IgD-negative memory B cell (primary cell): ENCODE data around the gene PHACTR3. TPM values are rescaled to one million over a fixed set of nuclear protein-coding genes. Genes with fewer than 3 reads are reported as not detected.

Source experiments
- H3K27ac Mint-ChIP-seq, 3 donors: one replicate each; pipeline ENCODE4 v1.8.0; 2020 to 2022; ENCODE audit warnings: mild to moderate bottlenecking in 3 of 3, mixed read lengths in 3 of 3, moderate library complexity in 1 of 3
- H3K27me3 Mint-ChIP-seq: one replicate; pipeline ENCODE4 v1.8.0; 2021; ENCODE audit warnings: mixed read lengths
- H3K36me3 Mint-ChIP-seq: one replicate; pipeline ENCODE4 v1.8.0; 2020; ENCODE audit warnings: mild to moderate bottlenecking, mixed read lengths
- H3K4me1 Mint-ChIP-seq, 3 donors: one replicate each; pipeline ENCODE4 v1.8.0; 2020 to 2022; ENCODE audit warnings: mixed read lengths in 3 of 3, mild to moderate bottlenecking in 1 of 3
- H3K4me3 Mint-ChIP-seq, 4 donors: one replicate each; pipeline ENCODE4 v1.8.0; 2020 to 2022; ENCODE audit warnings: mild to moderate bottlenecking in 4 of 4, mixed read lengths in 4 of 4, moderate library complexity in 3 of 4
- H3K9me3 Mint-ChIP-seq, 3 donors: one replicate each; pipeline ENCODE4 v1.8.0; 2020 to 2021; ENCODE audit warnings: mixed read lengths in 3 of 3, mild to moderate bottlenecking in 1 of 3
- polyA plus RNA-seq: library from polyadenylated mRNA; unstranded; fragments of 300-500 nt; fragmentation: Illumina TruSeq; gene quantifications from one replicate; pipeline ENCODE4 v1.2.3, GENCODE V29; 2021

PHACTR3 gene
- polyA plus RNA-seq, 1 donor from 2014 or later: not detected

GRCh38 chr20:59765599-59766177 lies 161.3 kb downstream of the PHACTR3 start:
- Mint-ChIP-seq H3K36me3 (no peaks in the 10 kb centered on the region), H3K4me3 (no peak overlapping the region), H3K4me1 (peaks cover 0 to 1% (median 0%) of the 10 kb centered on the region in 3 donors), H3K27me3 (no peaks in the 10 kb centered on the region), H3K9me3 (peaks cover 2 to 16% (median 7%) of the 10 kb centered on the region in 3 donors), H3K27ac (peak overlapping the region in 1 of 3 donors; percentile 16)

DNA sequence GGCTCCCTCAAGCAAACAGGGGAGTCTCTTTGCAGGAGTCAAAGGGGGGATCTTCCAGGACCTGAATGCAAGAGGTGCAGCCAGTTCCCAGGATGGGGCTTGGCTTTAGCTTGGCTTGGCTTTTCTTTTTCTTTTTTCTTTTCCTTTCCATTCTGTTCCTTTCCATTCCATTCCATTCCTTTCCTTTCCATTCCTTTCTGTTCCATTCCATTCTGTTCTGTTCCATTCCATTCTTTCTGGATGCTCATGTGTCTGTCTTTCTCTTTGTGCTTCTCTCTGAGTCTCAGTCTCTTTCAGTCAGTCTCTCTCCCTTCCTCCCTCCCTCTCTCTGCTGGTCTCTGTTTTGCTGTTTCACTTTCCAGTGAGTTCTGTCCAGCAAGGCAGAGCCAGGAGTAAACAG lies 163.3 kb downstream of the PHACTR3 start:
- peaks cover 2 to 16% (median 6%) of the 10 kb centered on the region in 3 donors for H3K9me3 Mint-ChIP-seq
- H3K4me3 Mint-ChIP-seq: no peak overlapping the region
- no peak overlapping the region for H3K27ac Mint-ChIP-seq
- H3K4me1 Mint-ChIP-seq: peaks cover 0 to 1% (median 0%) of the 10 kb centered on the region in 3 donors
- H3K27me3 Mint-ChIP-seq: no peaks in the 10 kb centered on the region
- no peaks in the 10 kb centered on the region for H3K36me3 Mint-ChIP-seq

DNA sequence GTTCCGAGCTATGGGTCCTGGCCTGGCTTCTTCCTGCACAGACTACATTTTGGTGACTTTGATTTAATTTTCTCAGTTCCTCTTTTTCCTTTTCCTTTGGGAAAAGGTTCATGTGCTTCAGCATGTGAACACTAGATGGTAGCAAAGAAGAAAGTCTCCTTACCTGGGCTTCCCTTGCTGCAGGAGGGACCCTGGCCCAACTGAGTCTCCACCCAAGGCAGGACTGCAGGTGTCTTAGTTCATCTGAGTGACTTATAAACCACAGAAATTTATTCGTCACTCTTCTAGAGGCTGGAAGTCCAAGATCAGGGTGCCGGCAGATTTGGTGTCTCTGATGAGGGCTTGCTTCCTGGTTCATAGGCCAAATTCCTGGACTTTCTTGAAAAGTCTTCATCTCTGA lies 165.9 kb downstream of the PHACTR3 start:
- H3K27ac Mint-ChIP-seq: no peak overlapping the region
- H3K4me3 Mint-ChIP-seq: no peak overlapping the region
- H3K9me3 Mint-ChIP-seq: peaks cover 4 to 7% (median 6%) of the 10 kb centered on the region in 3 donors
- H3K27me3 Mint-ChIP-seq: peaks cover 1% of the 10 kb centered on the region
- H3K4me1 Mint-ChIP-seq: peaks cover 0 to 1% (median 0%) of the 10 kb centered on the region in 3 donors
- H3K36me3 Mint-ChIP-seq: no peaks in the 10 kb centered on the region

GRCh38 chr20:59770851-59771250 lies 166.5 kb downstream of the PHACTR3 start:
- no peaks in the 10 kb centered on the region for H3K36me3 Mint-ChIP-seq
- H3K27ac Mint-ChIP-seq: no peak overlapping the region
- H3K27me3 Mint-ChIP-seq: peaks cover 1% of the 10 kb centered on the region
- H3K9me3 Mint-ChIP-seq: peaks cover 1 to 4% (median 3%) of the 10 kb centered on the region in 3 donors
- H3K4me1 Mint-ChIP-seq: peaks cover 0 to 1% (median 0%) of the 10 kb centered on the region in 3 donors
- peak overlapping the region in 1 of 4 donors; percentile 72 for H3K4me3 Mint-ChIP-seq

GRCh38 chr20:59771506-59772372 lies 167.4 kb downstream of the PHACTR3 start:
- H3K4me1 Mint-ChIP-seq: peaks cover 0 to 1% (median 0%) of the 10 kb centered on the region in 3 donors
- H3K36me3 Mint-ChIP-seq: no peaks in the 10 kb centered on the region
- peaks cover 0 to 4% (median 2%) of the 10 kb centered on the region in 3 donors for H3K9me3 Mint-ChIP-seq
- no peak overlapping the region for H3K27ac Mint-ChIP-seq
- H3K27me3 Mint-ChIP-seq: peaks cover 1% of the 10 kb centered on the region
- no peak overlapping the region for H3K4me3 Mint-ChIP-seq

- H3K9me3 Mint-ChIP-seq: peaks cover 0 to 4% (median under 1%) of the 10 kb centered on the region in 3 donors
- H3K27me3 Mint-ChIP-seq: peaks cover 1% of the 10 kb centered on the region
- H3K27ac Mint-ChIP-seq: no peak overlapping the region
- H3K4me1 Mint-ChIP-seq: peaks cover 0 to 1% (median 0%) of the 10 kb centered on the region in 3 donors
- H3K36me3 Mint-ChIP-seq: no peaks in the 10 kb centered on the region
- H3K4me3 Mint-ChIP-seq: no peak overlapping the region
These were observed 168.0 kb downstream of the PHACTR3 start for GRCh38 chr20:59772373-59772705.

DNA sequence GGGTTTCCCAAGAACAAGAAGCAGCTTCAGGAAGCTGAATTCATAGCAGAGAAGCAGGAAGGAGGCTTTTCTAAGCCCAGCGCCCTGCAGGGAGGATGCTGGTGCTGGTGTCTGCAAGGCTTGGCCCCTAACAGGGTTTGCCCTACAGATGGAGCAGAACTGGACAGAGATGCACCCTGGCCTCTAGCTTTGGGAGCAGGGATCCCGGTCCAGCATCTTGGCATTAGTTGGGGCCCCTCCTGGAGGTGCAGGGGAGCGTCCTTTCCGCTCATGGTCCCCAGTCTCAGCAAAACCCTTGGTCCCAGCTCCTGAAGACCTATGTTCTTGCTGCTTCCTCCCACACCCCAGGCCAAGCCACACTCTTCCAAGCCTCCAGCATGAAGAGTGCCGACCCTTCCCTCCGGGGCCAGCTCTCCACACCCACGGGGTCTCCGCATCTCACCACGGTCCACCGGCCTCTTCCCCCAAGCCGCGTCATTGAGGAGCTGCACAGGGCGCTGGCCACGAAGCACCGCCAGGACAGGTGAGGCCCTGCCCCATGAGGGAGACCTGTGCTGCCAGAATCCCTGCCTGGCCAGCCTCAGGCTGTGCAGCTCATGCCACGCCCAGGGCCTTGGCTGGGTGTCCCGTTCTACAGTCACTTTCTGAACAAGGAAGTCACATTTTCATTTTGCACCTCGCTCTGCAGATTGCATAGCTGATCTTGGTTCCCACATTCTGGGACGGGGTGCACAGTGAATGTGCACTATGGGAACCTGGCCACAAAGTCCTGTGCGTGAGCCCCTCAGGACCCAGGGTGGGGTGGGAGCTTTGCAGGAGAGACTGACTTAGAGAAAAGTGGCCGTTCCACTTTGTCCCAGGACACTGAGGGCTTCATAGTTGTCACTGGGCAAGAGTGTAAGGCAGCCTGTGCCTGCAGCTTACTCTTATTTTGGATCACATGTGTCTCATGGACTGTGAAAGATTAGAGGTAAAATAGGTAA lies 168.9 kb downstream of the PHACTR3 start:
- Mint-ChIP-seq H3K4me3 (no peak overlapping the region), H3K27ac (no peak overlapping the region), H3K4me1 (peaks cover 0 to 1% (median 0%) of the 10 kb centered on the region in 3 donors), H3K27me3 (peaks cover 1% of the 10 kb centered on the region), H3K9me3 (peaks cover 0 to 1% (median 0%) of the 10 kb centered on the region in 3 donors), H3K36me3 (no peaks in the 10 kb centered on the region)

DNA sequence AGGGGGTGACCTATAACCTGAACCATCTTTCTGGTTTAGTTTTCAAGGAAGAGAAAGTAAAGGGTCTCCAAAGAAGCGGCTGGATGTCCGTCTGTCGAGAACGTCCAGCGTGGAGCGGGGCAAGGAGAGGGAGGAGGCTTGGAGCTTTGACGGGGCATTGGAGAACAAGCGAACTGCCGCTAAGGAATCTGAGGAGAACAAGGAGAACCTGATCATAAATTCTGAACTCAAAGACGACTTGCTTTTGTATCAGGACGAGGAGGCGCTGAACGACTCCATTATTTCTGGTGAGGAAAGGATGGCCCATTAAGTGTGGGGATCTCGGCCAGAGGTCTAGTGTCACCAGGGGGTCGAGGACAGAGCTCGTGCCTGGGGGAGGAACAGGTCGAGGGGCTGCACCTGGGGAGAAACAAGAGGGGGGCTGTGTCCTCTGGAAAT lies 169.9 kb downstream of the PHACTR3 start:
- peaks cover 0 to 1% (median 0%) of the 10 kb centered on the region in 3 donors for H3K9me3 Mint-ChIP-seq
- H3K36me3 Mint-ChIP-seq: no peaks in the 10 kb centered on the region
- H3K4me1 Mint-ChIP-seq: peaks cover 0 to 1% (median 0%) of the 10 kb centered on the region in 3 donors
- H3K27me3 Mint-ChIP-seq: peaks cover 1% of the 10 kb centered on the region
- H3K27ac Mint-ChIP-seq: no peak overlapping the region
- no peak overlapping the region for H3K4me3 Mint-ChIP-seq

GRCh38 chr20:59774921-59775686 lies 170.8 kb downstream of the PHACTR3 start:
- peaks cover 1% of the 10 kb centered on the region for H3K27me3 Mint-ChIP-seq
- H3K27ac Mint-ChIP-seq: no peak overlapping the region
- peaks cover 0 to 1% (median 0%) of the 10 kb centered on the region in 3 donors for H3K9me3 Mint-ChIP-seq
- no peaks in the 10 kb centered on the region for H3K36me3 Mint-ChIP-seq
- no peak overlapping the region for H3K4me3 Mint-ChIP-seq
- H3K4me1 Mint-ChIP-seq: no peaks in the 10 kb centered on the region

- Mint-ChIP-seq H3K27ac (no peak overlapping the region), H3K27me3 (peaks cover 2% of the 10 kb centered on the region), H3K36me3 (no peaks in the 10 kb centered on the region)
These were observed 171.3 kb downstream of the PHACTR3 start for GRCh38 chr20:59775687-59776055.

DNA sequence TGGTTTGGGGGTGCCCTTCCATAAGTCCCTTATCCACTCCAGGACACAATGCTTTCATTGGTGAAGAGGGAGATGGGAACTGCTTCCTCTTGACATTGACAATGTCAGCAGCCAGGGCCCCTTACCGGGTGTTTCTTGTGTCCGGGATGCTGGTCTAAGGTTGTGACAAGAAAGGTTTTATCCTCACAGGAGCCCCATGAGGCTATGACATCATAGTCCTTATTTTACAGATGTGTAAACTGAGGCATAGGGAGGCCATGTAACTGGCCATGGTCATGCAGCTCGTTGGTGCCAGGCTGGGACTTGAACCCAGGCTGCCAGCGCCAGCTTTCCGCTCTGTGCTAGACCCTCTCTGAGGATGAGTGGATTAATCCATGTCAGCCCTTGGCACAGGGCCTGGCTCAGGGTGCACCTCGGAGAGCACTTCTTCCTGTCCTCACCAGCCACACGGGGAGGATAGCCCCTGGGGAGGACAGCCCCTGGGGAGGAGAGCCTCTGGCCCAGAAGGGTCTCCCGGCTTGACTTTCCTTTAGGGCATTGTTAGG lies 171.8 kb downstream of the PHACTR3 start:
- Mint-ChIP-seq H3K27ac (no peak overlapping the region), H3K27me3 (peaks cover 5% of the 10 kb centered on the region), H3K4me3 (no peak overlapping the region), H3K36me3 (no peaks in the 10 kb centered on the region), H3K4me1 (no peaks in the 10 kb centered on the region), H3K9me3 (peaks cover 0 to 1% (median 0%) of the 10 kb centered on the region in 3 donors)

More at GRCh38 chr20:59775687-59776055, 171.3 kb downstream of the PHACTR3 start:
- Mint-ChIP-seq H3K4me1 (no peaks in the 10 kb centered on the region), H3K9me3 (peaks cover 0 to 1% (median 0%) of the 10 kb centered on the region in 3 donors), H3K4me3 (no peak overlapping the region)

GRCh38 chr20:59776626-59777330 lies 172.4 kb downstream of the PHACTR3 start:
- no peaks in the 10 kb centered on the region for H3K36me3 Mint-ChIP-seq
- H3K4me3 Mint-ChIP-seq: no peak overlapping the region
- H3K27ac Mint-ChIP-seq: no peak overlapping the region
- H3K27me3 Mint-ChIP-seq: peaks cover 5% of the 10 kb centered on the region
- peaks cover 0 to 1% (median 0%) of the 10 kb centered on the region in 3 donors for H3K9me3 Mint-ChIP-seq
- H3K4me1 Mint-ChIP-seq: no peaks in the 10 kb centered on the region

- Mint-ChIP-seq H3K27me3 (peaks cover 5% of the 10 kb centered on the region), H3K9me3 (peaks cover 0 to 1% (median 0%) of the 10 kb centered on the region in 3 donors), H3K4me1 (no peaks in the 10 kb centered on the region)
These were observed 173.0 kb downstream of the PHACTR3 start for GRCh38 chr20:59777331-59777725.

More at GRCh38 chr20:59777331-59777725, 173.0 kb downstream of the PHACTR3 start:
- Mint-ChIP-seq H3K27ac (no peak overlapping the region), H3K36me3 (no peaks in the 10 kb centered on the region), H3K4me3 (no peak overlapping the region)
